ENCODE data around the gene KIAA0825. TPM values are rescaled to one million over a fixed set of nuclear protein-coding genes. Genes with fewer than 3 reads are reported as not detected.
"Not testable (repeated sequence)": the region's sequence is repeated elsewhere in the genome, so short reads cannot be mapped to it uniquely, and the experiment has no call there.

KIAA0825 gene
- total RNA-seq, 4 donors from 2014 or later: 12.5 to 32.6 (median 15.9) TPM

DNA sequence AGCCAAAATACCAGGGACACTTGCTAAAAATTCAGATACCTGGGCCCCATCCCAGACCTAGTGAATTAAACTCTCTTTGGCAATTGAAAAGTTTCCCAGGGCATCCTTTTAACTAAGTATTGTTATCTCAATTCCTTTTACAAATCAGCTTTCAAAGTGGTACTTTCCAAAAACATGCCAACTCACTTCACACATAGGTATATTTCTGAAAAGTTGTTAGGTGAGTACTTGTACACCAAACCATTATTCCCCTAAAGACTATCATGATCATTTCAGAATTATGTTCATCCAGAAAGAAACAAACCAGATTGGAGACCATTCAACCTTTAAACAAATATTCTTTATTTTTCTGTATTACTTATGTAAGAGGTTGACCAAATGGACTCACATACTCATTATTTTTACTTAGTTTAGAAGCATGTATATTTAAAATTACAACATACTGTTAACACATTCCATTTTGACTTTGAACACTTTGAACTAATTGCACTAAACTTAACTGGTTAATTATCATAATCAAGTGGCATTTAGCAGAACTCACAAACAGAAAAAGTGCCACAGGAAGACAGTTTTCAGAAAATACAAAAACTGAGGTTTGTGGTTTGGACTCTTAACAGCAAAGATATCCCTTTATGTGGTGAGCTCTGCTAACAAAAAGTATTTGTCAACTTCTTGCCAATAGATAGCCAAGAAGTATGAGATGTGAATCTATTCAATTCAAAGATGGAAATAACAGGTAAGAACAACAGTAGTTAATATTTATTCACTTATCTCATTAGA lies 40.7 kb downstream of the KIAA0825 start:
- Histone ChIP-seq H3K4me3 (replicated peaks in 1 of 3) (no peak overlapping the region), H3K36me3 (no peaks in the 10 kb centered on the region), H3K4me1 (no peaks in the 10 kb centered on the region), H3K27me3 (no peaks in the 10 kb centered on the region), H3K9me3 (no peaks in the 10 kb centered on the region), H3K27ac (no peak overlapping the region)
- DNase-seq: no peak
- intact Hi-C loops (cut with DNase I): no loop called here
- TF ChIP-seq, protein P1, sequence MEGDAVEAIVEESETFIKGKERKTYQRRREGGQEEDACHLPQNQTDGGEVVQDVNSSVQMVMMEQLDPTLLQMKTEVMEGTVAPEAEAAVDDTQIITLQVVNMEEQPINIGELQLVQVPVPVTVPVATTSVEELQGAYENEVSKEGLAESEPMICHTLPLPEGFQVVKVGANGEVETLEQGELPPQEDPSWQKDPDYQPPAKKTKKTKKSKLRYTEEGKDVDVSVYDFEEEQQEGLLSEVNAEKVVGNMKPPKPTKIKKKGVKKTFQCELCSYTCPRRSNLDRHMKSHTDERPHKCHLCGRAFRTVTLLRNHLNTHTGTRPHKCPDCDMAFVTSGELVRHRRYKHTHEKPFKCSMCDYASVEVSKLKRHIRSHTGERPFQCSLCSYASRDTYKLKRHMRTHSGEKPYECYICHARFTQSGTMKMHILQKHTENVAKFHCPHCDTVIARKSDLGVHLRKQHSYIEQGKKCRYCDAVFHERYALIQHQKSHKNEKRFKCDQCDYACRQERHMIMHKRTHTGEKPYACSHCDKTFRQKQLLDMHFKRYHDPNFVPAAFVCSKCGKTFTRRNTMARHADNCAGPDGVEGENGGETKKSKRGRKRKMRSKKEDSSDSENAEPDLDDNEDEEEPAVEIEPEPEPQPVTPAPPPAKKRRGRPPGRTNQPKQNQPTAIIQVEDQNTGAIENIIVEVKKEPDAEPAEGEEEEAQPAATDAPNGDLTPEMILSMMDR (IDR thresholded peaks at IDR 0.05): no peak
- no peak for TF ChIP-seq POLR2A (IDR thresholded peaks at IDR 0.05)

DNA sequence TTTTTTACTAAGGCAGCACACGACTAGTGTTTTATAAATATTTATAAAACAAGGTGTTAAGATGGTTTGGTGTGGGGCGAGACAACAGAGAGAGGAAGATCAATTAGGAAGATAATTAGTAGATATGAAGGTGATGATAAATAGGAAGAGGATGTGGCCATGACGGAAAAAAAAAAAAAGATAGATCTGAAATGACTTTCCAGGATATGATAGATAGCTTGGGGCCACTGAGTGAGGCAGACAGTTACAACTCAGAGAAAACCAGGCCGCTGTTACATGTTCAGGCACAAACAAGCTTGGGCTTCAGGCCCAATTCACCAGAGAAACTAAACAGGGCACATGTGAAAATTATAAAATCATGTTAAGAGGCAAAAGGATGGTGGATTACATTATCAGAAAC lies 43.2 kb downstream of the KIAA0825 start:
- no peaks in the 10 kb centered on the region for H3K36me3 ChIP-seq
- H3K4me3 ChIP-seq (replicated peaks in 1 of 3): no peak overlapping the region
- no peaks in the 10 kb centered on the region for H3K4me1 ChIP-seq
- DNase-seq: no peak
- H3K27me3 ChIP-seq: no peaks in the 10 kb centered on the region
- TF ChIP-seq POLR2A (IDR thresholded peaks at IDR 0.05): no peak
- TF ChIP-seq, protein P1 (IDR thresholded peaks at IDR 0.05): no peak
- 87% methylated on average over 4 of the region's 4 CpGs for WGBS, 2 donors
- H3K9me3 ChIP-seq: no peaks in the 10 kb centered on the region
- intact Hi-C loops (cut with DNase I): no loop called here
- no peak overlapping the region for H3K27ac ChIP-seq

DNA sequence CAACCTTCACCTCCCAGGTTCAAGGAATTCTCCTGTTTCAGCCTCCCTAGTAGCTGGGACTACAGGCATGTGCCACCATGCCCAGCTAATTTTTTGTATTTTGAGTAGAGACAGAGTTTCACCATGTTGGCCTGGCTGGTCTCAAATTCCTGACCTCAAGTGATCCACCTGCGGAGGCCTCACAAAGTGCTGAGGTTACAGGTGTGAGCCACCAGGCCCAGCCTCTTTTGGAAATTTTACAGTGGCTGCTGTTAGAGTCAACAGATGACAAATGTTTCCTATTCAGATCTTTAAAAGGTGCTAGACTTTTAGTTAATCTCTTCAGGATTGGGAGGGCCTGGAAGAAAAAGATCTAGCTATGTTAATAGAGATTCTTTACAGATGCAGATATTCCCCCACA lies 45.1 kb downstream of the KIAA0825 start:
- not testable (repeated sequence) for DNase-seq

DNA sequence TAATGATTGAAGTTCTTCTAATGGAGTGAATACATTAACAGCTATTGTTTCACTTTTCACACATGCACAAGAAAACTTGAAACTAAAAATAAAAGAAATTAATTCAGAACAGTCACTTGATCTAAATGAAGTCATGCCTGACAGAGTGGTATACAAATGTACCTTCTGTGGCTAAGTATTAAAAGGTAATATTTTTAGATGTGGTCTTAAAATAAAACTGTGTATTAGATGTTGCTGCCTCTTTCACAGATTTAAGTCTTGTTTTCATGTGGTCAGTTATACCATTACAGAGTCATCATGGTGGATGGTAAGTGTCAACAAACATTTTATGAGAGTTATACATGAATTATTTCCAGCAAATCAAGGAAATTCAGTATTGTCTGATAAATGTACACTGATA lies 47.0 kb downstream of the KIAA0825 start:
- Histone ChIP-seq H3K4me1 (no peaks in the 10 kb centered on the region), H3K27me3 (no peaks in the 10 kb centered on the region), H3K36me3 (no peaks in the 10 kb centered on the region), H3K4me3 (replicated peaks in 1 of 3) (no peak overlapping the region), H3K27ac (no peak overlapping the region), H3K9me3 (no peaks in the 10 kb centered on the region)
- no peak for DNase-seq
- intact Hi-C loops (cut with DNase I): no loop called here
- TF ChIP-seq POLR2A (IDR thresholded peaks at IDR 0.05): no peak
- TF ChIP-seq, protein P1 (IDR thresholded peaks at IDR 0.05): no peak

More for the DNA sequence above, 45.1 kb downstream of the KIAA0825 start:
- intact Hi-C loops (cut with DNase I); H3K27ac ChIP-seq; H3K36me3 ChIP-seq; H3K4me3 ChIP-seq (replicated peaks in 1 of 3); H3K9me3 ChIP-seq; H3K4me1 ChIP-seq; H3K27me3 ChIP-seq: not testable (repeated sequence)
- 82 to 86% methylated on average over 1 of the region's 1 CpG for whole genome bisulfite sequencing, 2 donors

DNA sequence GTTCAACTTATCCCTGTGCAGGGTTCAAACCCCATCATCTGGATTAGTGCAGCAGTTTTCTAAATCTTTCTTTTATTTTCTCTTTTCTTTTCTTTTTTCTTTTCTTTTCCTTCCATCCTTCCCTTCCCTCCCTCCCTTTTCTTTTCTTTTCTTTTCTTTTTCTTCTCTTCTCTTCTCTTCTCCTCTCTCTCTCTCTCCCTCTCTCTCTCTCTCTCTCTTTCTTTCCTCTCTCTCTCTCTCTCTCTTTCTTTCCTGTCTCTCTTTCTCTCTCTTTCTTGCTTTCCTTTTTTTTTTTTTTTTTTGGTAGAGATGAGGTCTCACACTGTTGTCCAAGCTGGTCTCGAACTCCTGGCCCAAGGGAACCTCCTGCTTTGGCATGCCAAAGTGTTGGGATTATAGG lies 53.6 kb downstream of the KIAA0825 start:
- intact Hi-C loops (cut with DNase I): no loop called here
- no peaks in the 10 kb centered on the region for H3K36me3 ChIP-seq
- no peak for TF ChIP-seq POLR2A (IDR thresholded peaks at IDR 0.05)
- TF ChIP-seq, protein P1 (IDR thresholded peaks at IDR 0.05): no peak
- no peak for DNase-seq
- H3K9me3 ChIP-seq: no peaks in the 10 kb centered on the region
- H3K4me1 ChIP-seq: no peaks in the 10 kb centered on the region
- 100% methylated on average over 1 of the region's 1 CpG for WGBS, 2 donors
- no peak overlapping the region for H3K4me3 ChIP-seq (replicated peaks in 1 of 3)
- no peak overlapping the region for H3K27ac ChIP-seq
- H3K27me3 ChIP-seq: no peaks in the 10 kb centered on the region
